ENCODE measurements around the gene TSPAN18.
"Not testable (repeated sequence)": the region's sequence is repeated elsewhere in the genome, so short reads cannot be mapped to it uniquely, and the experiment has no call there.

The TSPAN18 gene

DNA sequence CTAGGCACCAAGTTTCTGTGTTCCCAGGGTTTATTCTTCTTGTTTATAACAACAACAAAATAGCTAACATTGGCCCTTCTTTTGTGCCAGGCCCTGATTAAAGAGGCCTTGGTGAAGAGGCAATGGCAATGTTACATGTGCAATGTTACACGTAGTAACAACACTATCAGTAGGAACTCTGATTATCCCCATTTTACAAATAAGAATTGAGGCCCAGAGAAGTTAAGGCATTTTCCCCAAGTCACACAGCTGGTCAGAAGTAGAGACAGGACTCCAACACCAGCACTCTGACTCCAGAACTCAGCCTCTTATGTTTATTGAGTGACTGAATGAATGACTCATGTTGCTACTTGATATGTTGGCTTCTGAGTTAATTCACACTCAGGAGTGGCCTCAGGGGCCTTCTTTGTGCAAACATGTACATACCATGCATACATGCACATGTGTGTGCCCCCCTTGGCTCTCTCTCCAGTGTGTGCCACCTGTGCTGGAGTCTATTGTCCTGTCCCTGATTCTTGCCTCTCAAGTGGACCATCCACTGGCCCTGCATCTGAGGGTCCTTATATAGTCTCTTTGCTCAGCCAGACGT is 125.5 kb downstream of the TSPAN18 start:
- DNase-seq: no peak

DNA sequence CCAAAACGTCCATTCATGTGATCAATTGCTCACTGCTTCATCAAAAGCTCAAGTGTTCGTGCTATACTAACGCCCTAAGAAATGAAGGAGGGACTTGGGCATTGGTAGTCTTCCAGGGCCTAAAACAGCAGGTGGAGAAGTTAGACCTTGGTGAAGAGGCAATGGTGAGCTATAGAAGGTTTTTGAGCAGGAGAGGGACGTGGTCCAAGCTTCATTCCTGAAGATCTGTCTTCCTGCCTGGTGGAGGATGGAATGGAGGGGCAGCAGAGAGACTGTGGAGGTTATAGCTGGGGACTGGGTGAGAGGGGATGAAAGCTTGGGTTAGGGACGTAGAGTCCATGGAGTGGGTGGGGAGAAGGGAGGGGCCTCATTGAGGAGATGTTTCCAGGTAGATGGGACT is 126.2 kb downstream of the TSPAN18 start:
- DNase-seq: no peak

DNA sequence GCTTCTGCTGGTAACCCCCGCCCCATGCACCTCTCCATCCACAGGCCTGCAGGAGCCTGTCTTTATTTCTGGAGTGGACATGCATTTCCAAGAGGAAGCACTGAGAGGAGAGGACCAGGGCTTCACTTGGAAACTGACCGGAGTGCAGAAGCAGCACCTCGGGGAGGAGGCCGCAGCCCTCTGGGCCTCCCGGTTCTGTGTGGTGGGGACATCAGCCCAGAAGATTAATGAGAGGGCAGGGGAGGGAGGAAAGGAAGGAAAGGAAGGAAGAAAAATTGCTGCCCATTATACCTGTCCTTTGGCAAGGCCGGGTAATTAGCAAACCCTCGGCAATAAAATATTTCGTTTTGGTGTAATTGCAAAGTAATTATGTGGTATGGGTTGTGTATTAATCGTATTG is 126.9 kb downstream of the TSPAN18 start:
- DNase-seq: no peak

DNA sequence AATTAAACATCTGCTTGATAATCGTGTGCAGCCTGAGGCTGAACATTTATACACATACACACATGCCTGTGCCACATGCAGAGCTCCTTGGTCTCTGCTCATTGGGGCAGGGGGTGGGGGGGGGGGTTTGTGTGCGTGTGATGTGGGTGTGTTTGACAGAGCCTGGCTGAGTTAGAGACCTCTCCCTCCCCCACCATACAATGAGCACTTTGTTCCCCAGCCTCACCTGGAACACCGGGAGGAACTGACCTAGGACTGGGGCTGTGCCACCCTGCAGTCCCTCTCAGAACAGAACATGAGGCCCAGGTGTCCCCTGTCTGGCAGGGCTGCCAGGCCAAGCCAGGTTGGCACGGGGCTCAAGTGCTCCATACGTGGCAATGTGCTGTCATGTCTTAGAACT is 127.3 kb downstream of the TSPAN18 start:
- no peak for DNase-seq

DNA sequence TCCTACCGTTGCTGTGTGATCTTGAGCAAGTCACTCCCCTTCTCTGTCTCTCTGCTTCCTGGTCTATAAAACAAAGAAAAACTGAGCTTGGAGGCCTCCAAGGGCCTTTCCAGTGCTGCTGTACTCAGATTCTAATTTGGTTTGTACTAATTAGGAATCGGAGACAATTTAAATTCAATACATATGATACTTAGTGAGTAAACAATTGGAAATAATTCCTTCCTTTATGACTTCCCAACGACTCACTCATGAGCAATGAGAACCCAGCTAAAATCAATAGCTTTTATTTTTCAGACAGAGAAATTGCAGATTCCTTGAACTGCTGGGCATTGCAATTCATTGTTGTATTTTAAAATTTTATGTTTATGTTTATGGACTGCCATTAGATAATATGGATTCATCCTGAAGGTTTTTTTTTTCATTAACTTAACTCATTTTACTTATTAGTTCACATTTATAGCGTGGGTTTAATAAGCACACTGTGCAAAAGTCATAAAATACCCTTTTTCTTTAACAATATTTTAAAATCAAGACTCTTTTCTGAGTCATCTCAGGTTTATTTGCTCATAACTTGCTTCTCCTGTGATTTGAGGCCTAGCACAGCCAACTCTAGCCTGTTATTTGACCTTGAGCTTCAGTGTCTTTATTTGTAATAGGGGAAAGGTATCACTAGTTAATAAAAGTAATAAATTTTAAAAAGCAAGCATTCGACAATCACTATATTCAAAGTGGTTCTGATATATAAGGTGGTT is 128.2 kb downstream of the TSPAN18 start:
- no peak for DNase-seq

DNA sequence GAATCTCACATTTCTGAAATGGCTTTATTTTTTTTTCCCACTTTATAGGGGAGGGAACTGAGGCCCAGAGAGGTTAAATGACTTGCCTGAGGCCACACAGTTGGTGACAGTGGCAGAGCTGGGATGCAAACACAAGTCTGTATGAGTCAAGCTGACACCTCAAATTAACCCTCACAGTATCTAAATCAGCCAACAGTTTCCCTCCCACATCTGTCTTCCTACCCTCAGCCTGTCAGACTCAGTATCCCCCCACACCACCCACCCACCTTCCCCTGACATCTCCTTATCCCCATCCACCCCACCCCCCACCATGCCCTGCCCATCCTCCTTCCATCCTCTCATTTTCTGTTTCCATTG is 128.7 kb downstream of the TSPAN18 start:
- peak in 1 of 5 donors; percentile 11 for DNase-seq

DNA sequence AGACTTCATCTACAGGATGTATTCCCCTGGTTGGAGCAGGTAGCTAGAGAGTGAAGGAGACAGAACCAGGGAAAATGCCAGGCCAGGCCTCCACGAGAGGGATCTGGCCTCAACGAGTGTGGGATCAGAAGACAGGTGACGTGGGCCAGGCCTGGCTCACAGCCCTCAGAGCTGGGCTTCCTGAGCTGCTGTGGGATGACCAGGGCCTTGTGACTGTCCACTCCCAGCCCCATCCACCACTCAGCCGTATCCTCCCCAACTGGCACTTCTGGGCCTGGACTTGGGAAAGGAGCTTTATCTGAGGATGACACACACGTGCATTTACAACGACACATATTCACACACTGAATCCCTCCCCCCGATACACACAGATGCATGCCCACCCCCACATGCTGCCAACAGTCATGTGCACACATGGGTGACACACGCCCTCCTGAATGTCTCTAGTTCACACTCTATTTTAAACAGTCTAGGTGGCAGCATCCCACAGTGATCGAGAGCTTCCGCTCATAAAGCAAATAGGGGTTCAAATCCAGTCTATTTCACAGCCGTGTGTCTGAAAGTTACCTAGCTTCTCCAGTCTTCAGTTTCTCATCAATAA is 130.8 kb downstream of the TSPAN18 start:
- no peak for DNase-seq

DNA sequence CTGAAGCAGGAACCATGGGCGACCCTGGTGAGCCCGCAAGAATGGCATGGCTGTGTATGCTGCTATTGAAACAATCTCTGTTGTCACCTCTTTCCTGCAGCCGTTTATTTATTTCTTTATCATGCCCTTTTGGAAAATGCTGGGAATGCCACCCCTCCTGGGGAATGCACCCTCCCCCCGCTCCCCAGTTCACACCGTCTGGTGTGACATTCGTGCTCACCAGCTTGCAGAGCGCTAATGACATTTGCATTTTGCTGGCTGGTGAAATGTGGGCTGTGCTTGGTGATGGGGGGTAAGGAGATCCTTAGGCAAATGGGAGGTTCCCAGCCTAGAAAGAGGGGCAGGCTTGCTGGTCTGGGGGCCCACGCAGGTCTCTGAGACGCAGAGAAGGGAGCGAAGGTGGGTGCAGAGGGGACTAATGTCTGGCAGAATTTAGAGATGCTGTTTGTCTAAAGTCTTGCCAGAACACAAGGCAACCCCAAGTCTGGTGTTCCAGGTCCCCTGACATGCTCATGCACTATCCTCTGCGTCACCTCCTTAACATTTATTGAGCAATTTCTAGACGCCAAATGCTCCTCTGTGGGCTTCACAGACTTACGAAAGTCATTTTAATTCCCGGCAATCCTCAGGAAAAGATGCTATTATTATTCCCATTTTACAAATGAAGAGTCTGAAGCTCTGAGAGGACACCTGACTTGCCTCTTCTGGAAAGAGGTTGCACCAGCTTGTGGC is 132.2 kb downstream of the TSPAN18 start:
- DNase-seq: no peak

DNA sequence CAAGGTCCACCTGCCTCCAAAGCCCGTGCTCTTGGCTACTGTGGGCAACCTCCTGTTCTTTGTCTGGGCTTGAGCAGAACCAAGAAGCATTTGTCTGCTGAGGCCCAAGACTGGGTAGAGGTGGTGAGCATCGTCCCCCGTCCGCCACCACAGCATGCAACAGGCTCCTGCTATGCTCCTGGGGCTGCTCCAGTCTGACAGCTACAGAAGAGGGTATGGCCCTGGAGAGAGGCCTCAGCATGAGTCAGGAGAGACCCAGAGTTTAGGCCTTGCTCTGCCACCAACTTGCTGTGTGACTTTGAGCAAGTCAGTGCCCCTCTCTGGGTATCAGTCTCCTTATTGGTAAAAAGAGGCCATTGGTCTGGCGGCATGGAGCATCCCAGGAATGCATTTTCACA is 132.8 kb downstream of the TSPAN18 start:
- DNase-seq: no peak

DNA sequence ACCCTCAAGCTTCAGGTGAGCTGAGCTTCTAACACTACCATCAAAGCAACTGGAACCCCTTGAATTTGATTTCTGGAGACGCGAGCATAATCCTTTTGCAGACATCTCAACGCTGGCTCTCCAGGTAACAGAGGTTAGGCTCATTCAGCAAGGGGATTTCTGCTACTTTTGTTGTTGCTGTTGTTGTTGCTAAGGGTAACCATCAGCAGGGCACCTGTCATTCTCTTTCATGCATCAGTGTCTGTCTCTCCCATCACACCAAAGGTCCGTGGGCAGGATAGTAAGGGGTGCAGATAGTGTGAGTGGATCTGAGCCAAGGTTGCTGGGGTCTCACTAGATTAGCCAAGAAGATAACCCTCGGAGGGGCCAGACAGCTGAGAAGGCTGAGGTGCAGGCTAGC is 133.6 kb downstream of the TSPAN18 start:
- DNase-seq: no peak

DNA sequence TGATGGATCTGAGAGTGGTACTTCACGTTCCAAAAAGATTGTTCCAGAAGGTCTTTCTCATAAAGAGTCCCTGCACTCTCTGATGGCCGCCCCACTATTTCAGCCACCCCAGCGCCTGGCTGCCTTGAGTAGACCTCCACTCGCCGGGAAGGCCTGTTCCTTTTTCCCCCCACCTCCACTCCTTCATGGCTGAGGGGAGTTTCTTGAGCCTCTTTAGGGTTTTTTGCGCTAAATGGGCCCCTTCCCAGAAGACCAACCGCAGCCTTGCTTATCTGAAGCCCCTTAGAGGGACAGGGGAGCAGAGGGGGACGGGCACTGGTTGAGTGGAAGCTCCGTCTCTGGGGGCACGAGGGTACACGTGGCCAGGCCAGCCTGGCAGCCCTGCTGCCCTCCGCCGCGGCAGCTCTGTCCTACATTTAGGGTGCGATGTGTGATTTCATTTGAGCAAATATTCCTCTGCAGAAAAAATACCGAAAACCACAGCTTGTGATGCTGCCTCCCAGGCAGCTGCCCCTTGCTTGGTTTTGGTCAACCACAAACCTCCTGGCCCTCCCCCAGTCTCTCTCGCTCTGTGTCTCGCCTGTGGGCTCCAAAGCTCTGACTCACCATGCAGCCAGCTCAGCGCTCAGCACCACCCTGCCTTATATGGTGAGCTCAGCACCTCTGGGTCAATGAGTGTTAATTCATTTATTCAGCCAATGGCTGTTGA is 135.2 kb downstream of the TSPAN18 start:
- DNase-seq: peak; percentile 26 to 83 (median 50)

DNA sequence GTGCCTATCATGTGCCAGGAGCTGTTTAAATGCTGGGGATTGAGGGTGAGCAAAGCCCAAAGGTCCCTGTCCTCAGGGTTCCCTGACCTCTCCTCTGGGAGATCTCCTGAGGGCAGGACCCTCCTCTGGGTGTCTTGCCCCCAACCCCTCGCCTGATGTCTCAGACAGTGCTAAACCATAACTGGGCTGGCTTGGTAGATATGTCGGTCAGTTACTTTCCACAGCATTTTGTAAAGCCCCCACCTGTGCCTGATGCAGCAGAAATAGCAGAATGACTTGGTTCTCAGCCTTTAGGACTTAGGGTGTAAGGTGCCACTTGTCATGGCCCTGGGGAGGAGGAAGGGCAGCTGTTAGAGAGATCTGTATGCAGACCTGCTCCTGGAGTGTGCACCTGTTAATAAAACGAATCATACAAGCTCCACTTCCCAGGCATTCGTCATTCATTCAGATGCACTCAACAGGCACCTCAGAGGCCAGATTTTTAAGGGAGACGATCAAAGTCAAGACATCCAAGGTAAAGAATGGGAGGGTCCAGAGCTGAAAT is 135.9 kb downstream of the TSPAN18 start:
- DNase-seq: no peak

DNA sequence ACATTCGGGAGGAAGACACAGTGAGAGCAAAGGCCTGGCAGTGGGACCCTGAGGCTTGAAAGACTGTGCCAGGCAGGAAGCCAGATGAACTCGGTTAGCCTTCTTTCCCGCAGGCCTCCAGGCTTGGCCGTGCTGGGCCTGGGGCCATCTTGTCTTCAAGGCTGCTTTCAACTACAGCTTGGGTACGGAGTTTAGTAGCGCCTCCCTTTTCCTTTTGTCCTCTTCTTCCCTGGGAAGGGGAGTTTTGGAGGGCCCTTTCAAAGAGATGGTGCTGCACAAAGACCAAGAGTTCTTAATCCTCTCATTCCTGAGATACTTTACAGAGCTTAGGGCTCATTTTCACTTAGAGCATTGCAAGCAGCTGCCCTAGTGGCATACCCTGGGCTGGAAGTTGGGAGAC is 136.5 kb downstream of the TSPAN18 start:
- no peak for DNase-seq

DNA sequence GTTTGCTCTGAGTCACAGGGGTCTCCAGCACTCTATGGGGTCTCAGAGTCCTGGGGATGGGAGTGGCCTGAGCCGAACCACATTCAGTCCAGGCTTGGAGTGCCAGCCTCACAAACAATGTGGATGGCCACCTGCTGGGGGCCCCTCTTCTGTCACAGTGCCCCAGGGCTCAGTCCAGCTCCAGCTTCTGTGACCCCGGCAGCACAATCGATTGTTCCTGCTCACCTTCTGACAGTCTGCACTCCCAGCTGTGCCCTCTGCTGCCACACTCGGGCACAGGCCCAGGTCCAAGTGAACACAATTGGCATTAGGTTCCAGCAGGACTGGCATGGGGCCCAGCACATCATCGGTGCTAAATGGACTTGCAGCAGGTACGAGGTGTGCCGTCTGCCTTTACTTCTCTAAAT is 139.1 kb downstream of the TSPAN18 start:
- no peak for DNase-seq

DNA sequence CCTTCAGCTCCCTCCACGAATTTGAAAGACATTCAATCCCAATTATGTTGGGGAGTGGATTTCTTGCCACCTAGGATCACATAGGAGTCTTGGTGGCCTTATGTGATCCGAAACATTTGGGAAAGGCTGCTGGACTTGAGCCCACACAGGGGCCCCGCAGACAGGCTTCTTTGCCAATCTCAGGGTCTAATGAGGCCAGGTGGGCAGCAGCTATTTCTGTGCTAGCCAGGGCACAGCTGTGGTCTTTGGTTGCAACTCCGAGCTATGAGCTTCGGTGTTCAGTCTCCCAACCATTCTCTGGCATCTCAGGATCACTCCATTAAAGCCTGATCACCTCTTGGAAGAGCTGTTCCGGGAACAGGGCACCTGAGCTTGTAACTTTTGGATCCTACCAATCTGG is 139.5 kb downstream of the TSPAN18 start:
- no peak for DNase-seq

DNA sequence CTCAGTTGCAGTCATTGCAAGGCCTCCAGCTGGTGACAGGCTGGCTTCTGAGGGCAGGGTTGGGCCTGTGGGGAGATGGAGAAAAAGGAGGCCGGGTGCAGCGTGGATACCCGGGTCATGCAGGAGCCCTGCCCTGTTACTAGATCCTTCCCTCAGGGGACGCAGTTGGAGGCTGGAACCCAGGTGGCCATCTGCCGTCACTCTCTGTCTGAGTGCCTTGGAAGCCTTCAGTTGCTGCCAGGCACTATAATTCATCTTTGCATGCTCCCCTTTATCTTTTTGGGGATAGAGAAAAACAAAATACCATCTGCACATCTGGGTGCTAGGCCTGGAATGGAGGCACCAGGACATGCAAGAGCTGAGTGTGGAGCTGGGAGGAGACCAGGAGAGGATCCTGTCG is 141.3 kb downstream of the TSPAN18 start:
- no peak for DNase-seq

DNA sequence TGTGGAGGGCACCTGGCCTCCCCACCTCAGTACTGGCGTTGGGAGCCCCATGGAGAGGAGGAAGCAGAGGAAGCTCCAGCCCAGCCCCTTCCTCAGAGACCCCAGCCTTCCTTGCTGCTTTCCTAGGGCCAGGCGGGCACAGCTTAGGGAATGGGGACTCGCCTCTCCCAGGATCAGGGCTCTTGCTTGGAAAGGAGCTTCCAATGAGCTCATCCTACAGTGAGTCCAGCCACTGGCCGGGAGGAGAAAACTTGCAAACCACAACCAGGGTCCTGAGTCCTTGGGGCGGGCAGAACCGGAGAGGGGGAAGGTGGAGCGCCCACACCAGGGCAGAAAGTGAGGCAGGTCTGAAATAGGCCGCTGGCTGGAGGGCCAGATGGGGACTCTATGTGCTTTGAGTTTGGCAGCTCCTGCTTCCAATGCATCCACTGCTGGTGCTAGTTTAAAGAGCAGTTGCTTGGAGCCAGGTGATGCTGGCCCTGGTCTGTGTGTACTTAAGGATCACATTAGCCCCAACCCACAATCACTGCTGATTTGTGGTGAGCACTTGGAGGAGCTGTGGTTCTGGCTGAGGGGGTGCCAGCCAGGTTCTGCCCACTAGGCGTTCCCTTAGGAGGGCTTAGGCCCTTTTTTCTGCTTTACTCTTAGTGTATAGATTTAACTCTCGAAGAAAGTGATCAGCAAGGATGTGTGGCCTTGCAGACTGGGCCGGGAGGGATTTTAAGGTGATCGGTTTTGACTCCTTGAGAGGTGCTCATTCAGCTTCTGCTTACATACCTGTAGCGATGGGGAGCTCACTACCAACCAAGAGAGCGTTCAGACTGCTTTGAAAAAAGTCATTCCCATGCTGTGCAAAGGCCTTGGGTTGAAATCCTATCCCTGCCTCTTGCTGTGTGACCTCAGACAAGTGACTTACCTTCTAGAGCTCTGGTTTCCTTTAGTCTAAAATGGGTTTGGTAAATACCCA is 142.0 kb downstream of the TSPAN18 start:
- no peak for DNase-seq

DNA sequence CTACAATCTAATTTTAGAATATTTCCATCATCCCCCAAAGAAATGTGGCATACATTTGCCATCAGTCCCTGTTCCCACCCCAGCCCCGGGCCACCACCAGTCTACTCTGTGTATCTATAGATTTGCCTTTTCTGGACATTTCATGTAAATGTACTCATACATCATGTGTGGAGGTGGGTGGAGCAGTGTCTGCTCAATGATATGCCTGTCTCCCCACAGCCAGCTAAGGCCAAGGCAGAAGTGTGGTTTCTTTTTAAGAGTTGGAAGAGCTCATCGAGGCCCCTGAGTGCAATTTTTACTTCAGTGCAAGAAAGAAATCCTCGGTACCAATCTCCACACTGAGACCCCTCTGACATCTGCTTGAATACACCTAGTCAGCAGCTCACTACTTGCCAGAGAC is 143.4 kb downstream of the TSPAN18 start:
- DNase-seq: no peak

DNA sequence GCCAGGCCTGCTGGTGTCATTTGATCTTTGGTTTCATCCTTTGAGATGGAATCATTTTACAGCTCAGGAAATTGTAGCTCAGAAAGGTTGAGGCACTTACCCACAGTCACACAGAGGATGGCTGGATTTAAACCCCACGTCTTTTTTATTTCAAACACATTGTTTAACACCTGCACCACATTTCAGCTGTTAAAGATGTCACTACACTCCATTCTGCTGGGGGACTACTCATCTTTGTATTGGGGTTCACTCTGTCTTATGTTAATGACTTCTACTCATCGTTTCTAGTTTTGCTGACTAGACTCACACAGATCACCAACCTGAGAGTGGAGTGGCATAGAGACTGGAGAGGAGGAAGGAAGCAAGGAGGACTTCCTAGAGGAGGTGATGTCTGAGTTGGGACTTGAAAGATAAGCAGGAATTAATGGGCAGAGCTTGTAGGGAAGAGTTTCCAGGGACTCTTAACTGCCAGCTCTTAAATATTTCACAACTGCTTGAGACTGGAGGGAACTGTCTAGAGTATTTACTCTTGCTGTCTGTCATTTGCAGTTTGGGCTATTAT is 143.9 kb downstream of the TSPAN18 start:
- DNase-seq: no peak

DNA sequence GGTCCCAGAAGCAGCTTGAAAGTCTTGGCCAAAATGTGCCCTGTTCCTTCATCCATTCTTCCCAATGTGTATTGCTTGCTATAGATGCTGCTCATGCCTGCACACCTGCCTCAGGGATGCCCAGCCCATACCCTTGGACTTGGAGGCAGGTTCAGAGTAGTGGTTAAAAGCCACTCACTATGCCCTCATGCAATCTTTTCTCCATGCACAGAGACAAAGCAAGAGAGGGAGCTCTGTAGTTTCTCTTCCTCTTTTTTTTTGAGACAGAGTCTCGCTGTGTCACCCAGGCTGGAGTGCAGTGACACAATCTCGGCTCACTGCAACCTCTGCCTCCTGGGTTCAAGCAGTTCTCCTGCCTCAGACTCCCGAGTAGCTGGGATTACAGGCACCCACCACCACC is 144.9 kb downstream of the TSPAN18 start:
- DNase-seq: not testable (repeated sequence)

DNA sequence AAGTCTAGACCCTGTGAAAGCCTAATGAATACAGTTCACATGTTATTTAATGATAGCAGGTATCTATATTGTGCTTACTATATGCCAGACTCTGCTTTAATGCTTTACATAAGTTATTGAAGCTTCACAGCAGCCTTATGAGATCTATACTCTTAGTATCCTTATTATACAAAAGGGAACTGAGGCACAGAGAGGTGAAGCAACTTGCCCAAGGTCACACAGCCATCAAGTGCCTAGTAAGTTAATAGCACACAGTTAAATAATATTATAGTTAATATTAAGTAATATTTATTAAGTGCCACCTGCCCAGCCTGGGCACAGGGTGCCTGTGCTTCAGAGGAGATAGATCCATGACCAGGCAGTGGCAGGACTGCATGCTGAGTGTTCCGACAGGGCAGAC is 145.8 kb downstream of the TSPAN18 start:
- no peak for DNase-seq

All from T-helper 1 cell (primary cell).